HL-60/S4 treated with phorbol 12-myristate 13-acetate at 8.2 ng/mL for 4 days and 3 days (cell line): ENCODE results near the gene GBE1.
"Not testable (repeated sequence)": the region's sequence is repeated elsewhere in the genome, so short reads cannot be mapped to it uniquely, and the experiment has no call there.

ENCODE experiments used
- in situ Hi-C: fragments of 300-500 bp; cut with MboI; formaldehyde crosslinking; loops from 2 replicates; pipeline ENCODE4 v1.15.0; 2022; ENCODE audit warnings: low sequenced_read_pairs

Gene GBE1

DNA sequence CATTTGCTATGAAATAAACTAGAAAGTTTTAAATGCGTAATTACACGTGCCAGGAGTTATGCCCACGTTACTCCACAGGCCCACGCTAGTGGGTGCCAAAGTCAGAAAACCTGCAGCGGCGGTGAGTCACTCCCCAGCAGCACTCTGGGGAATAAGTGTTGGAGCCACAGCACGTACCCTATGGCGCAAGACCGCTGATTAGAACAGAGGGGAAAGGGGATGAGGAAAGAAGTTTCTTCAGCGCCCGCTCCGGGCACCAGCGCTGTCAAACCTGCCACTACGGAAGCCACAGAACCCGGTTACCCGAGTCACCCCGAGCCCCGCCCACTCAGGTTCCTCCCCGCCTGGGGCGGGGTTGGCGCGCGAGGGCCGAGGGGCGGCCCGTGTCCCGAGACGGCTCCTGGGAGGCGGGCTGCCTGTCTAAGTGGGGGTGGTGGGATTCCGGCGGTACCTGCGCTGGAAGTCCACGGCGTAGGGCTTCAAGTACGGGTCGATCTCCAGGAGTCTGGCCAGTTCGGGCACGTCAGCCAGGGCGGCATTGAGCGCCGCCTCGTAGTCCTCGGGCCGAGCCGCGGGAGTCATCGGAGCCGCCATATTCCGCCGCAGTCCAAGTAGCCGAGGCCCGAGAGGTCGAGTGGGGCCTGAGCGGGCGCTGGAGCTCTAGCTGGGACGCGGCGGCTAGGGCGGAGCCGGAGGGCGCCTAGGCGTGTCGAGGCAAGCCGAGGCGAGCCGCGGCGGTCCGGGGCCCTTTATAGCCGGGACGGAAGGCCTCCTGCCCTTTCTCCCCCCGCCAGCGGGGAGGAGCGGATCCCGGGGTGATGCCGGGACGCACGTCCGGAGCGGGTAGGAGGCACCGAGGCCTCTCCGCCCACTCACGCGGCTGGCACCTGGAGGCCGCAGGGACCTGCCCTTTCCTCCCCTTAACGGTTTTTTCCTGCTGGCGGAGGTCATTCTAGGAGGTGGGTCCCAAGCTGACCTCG, at the start of gene GBE1:
Gene GBE1 (minus strand): TSS at position 722 of the 980 bp plus-strand sequence. CDS start 128 bp downstream, at position 594.
- in situ Hi-C loops, result no loop called here

- in situ Hi-C loops, result no loop called here
These were observed 47.5 kb upstream of the GBE1 start for GRCh38 chr3:81808900-81809299.

- in situ Hi-C loops, result no loop called here
These were observed 38.0 kb upstream of the GBE1 start for GRCh38 chr3:81799403-81799802.

DNA sequence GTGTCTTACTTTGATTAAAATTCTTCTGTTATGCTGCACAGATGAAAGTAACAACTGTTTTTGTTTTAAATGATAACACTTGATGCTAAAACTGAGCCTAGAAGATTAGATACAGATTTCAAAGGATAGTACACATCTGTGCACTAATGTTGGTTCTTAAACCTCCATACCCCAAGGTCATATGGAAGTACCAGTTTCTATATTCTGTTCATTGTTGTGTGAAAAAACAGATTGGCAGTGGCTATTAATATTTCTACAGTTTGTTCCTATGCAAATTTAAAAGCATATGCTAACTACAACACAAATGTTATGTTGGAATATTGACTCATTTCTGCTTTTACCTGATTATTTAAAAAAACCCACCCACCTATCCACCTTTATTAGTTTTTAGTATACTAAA, 32.0 kb upstream of the GBE1 start:
- in situ Hi-C loops, result no loop called here

GRCh38 chr3:81790117-81790516, 28.7 kb upstream of the GBE1 start:
- in situ Hi-C loops, result no loop called here

DNA sequence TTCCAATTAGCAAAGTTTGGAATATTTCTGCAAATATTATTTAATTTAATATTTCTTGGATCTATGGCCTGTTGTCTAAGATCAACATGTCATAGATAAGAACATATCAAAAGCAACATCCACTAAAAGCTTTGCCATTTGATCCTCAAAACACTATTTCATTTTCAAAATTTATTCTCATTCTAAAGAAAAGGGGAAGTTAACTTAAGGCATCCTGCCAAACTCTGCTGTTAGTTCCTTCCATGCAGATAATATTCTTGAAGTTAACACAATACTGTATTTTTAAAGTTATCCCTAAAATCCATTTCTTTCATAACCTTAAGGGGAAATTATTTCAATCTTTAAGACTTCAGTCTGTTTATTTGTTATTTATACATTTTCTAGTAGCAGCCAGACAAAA, 28.2 kb upstream of the GBE1 start:
- in situ Hi-C loops, result no loop called here

DNA sequence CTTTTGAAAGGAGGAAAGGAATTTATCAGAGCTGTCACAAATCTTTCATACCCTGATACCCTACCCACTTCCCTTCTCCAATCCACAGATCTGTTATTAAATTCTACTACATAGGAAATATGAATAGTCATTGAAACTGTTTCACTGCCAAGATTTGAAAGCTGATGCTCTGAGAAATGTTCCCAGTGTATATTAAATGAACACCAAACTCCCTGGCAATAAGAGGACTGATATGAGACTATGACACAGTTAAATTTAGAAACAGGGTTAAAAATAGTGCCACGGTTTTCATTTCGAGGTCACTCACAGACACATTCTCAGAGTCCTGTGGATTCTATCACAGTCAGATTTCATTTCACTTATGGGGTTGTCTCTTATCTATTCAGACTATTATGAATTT, 27.2 kb upstream of the GBE1 start:
- in situ Hi-C loops, result no loop called here

DNA sequence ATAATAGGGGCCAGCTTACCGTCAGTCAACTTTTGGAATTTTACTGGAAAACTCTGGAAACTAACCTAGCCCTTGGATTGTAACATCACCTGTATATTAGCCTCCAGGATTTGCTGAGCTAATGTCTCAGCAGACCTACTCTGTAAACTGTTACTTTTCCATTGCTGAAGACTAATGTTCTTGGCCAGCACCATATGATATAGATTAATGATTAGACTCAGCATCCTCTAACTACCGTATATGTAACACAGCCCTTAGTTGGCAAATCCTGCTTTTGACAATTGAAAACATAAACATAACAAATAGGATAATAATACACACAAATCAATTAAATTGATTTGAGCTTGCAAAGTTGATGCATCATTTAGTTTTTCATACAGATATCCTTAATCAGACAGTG, 26.6 kb upstream of the GBE1 start:
- in situ Hi-C loops, result no loop called here

- in situ Hi-C loops, result no loop called here
These were observed 21.1 kb upstream of the GBE1 start for GRCh38 chr3:81782585-81782984.

DNA sequence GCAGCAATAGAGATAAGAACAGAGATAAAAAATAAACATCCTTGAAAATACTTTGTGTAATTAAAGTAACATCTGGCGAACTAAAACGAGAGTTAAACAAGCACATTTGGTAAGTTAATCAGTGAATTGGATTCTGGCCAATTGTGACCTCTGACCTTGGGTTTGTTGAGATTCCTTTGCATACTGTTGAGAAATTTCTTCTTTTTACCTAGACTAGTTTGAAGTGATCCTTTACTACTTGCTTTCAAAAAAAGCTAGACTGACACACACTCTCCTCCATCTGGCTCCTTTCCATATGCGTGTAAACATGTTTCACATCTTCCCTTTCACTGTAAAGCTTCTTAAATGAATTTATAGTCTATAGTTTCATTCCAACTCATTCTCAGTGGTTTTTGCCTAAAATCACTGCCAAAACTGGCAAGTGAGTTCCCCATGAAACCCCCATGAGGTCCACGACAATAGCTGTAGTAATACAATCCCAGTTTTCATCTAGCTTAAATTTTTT, 17.3 kb upstream of the GBE1 start:
- in situ Hi-C loops, result no loop called here

- in situ Hi-C loops, result no loop called here
These were observed 15.2 kb upstream of the GBE1 start for GRCh38 chr3:81776643-81777042.

GRCh38 chr3:81770710-81771109, 9.3 kb upstream of the GBE1 start:
- in situ Hi-C loops, result no loop called here

DNA sequence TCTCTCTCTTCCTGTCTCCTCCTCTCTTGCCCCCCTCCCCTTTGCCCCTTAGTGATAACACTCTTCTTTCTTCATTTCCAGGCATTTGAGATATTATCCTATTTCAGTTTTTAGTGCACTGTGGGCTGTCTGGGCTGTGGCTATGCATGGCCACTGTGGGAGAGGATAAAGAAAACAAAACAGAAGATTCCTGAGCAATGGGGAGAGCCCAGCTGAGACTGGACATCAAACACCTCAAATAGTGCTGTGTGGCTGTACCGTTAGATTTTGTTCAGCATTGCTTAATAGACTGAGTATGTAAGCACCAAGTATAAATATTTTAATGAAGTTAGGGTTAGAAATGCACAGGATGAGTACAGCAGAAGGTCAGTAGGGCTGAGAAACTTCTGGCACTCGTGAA, 7.9 kb upstream of the GBE1 start:
- in situ Hi-C loops, result no loop called here

GRCh38 chr3:81767250-81767859, 5.9 kb upstream of the GBE1 start:
- in situ Hi-C loops, result not testable (repeated sequence)

DNA sequence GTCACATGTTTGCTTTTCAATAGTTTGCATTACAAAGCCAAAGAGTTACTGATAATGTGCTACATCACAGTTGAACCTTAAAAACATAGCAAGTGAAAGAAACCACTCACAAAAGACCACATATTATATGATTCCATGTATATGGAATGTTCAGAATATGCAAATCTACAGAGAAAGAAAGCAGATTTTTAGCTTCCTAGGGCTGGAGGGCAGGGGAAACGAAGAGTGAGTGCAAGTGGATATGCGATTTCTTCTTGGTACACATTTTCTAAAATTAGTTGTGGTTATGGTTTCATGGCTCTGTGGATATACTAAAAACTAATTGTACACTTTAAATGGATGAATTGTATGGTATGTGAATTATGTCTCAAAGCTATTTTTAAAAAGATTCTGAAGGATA, 4.0 kb upstream of the GBE1 start:
- in situ Hi-C loops, result no loop called here

DNA sequence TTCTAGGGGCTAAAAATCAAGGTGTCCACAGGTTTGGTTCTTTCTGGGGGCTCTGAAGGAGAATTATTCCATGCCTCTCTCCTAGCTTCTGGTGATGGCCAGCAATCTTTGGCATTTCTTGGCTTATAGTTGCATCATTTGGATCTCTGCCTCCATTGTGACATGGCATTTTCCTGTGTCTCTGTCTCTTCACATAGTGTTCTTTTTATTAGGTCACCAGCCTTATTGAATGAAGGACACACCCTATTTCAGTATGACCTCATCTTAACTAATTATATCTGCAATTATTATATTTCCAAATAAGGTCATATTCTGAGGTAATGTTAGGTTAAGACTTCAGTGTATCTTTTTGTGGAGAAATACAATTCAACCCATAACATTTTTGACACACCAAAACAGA, 3.2 kb upstream of the GBE1 start:
- in situ Hi-C loops, result no loop called here

GRCh38 chr3:81764002-81764401, 2.6 kb upstream of the GBE1 start:
- in situ Hi-C loops, result no loop called here

DNA sequence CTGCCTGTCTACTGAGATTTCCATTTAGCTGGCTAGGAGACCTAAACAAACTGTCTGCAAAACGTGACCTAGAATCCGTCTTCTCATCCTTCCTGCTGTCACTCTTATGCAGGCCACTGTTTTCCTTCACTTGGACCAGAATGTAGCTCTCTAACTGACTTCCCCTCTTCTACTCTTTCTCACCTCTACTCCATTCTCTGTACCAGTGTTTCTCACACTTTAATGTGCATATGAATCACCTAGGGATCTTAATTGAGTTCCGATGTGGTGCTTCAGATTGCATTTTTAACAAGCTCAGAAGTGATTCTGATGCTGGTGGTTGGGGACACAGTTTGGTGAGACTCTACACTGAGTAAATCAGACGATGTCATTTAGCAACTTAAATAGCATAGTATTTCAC, 1.6 kb upstream of the GBE1 start:
- in situ Hi-C loops, result no loop called here

GRCh38 chr3:81761904-81762580, 597 bp upstream of the GBE1 start:
- in situ Hi-C loops, result no loop called here

DNA sequence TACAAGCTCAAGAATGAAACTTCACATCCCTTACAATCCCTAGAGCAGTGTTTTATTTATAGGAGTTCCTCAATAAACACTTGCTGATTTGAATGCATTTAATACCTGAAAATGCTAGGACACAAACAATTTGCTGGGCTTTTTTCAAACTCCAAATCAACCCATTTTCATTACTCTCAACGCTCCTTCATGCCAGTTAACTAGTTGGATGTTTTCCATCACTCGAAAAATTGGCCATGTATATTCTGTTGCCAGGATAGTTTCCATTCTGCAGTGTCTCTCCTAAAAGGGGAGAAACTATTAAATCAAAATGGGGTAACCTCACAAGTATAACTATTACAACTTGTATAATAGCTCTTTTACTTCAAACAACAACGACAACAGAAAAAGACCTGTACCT, 1.2 kb downstream of the GBE1 start:
- in situ Hi-C loops, result no loop called here

DNA sequence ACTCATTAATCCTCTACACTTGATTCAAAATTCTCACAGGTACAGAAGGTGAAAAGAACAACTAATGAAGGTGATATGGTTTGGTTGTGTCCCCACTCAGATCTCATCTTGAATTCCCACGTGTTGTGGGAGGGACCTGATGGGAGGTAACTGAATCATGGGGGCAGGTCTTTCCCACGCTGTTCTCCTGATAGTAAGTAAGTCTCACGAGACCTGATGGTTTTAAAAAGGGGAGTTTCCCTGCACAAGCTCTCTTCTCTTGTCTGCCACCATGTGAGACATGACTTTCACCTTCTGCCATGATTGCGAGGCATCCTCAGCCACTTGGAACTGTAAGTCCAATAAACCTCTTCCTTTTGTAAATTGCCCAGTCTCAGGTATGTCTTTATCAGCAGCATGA, 2.7 kb downstream of the GBE1 start:
- in situ Hi-C loops, result not testable (repeated sequence)

DNA sequence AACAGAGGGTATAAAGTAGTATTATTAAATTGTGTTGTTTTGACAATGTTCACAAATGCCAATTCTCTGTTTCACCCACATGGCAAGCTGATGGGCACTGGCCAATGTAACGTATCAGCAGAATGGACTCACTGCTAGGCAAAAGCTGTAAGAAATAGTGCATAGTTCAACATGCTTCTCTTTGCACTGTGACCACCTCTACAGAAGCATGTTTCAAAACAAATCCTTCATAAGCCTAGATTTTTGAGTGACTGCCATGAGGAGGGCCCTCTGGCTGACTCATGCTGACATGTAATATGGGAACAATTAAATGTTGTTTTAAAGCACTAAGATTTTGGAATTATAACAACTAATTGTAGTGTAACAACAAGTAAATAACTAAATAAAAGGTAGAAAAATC, 3.2 kb downstream of the GBE1 start:
- in situ Hi-C loops, result no loop called here
